GM18505 (cell line): ENCODE results near the gene PNCK.

ENCODE experiments used
- ATAC-seq: cut with Tn5 transposase; IDR thresholded peaks from one replicate; pipeline ENCODE4 v1.9.1; 2021; ENCODE audit not compliant: unreplicated experiment
- POLR2A ChIP-seq: IDR thresholded peaks from 4 replicates; pipeline ENCODE4 v1.6.1; 2011; ENCODE audit warnings: borderline replicate concordance; ENCODE audit not compliant: insufficient read depth, insufficient read length; ENCODE audit errors: extremely low read depth

Gene PNCK

GRCh38 chrX:153634832-153635231 lies 38.8 kb downstream of the PNCK start:
- TF ChIP-seq POLR2A, result no peak
- no peak for ATAC-seq

- TF ChIP-seq POLR2A, result no peak
- ATAC-seq, result no peak
Observed at GRCh38 chrX:153634236-153634635, 39.4 kb downstream of the PNCK start.

- ATAC-seq, result no peak
- TF ChIP-seq POLR2A, result no peak
Observed at GRCh38 chrX:153633607-153634180, 39.9 kb downstream of the PNCK start.

GRCh38 chrX:153633048-153633447 lies 40.6 kb downstream of the PNCK start:
- ATAC-seq, result no peak
- TF ChIP-seq POLR2A, result no peak

GRCh38 chrX:153632595-153632946 lies 41.0 kb downstream of the PNCK start:
- no peak for TF ChIP-seq POLR2A
- ATAC-seq, result no peak

- ATAC-seq, result no peak
- no peak for TF ChIP-seq POLR2A
Observed at GRCh38 chrX:153631907-153632594, 41.6 kb downstream of the PNCK start.

- ATAC-seq, result no peak
- no peak for TF ChIP-seq POLR2A
Observed at GRCh38 chrX:153631346-153631745, 42.3 kb downstream of the PNCK start.

- TF ChIP-seq POLR2A, result no peak
- no peak for ATAC-seq
Observed at GRCh38 chrX:153628665-153629064, 44.9 kb downstream of the PNCK start.

GRCh38 chrX:153628129-153628528 lies 45.5 kb downstream of the PNCK start:
- TF ChIP-seq POLR2A, result no peak
- ATAC-seq, result no peak

GRCh38 chrX:153627675-153628111 lies 45.9 kb downstream of the PNCK start:
- no peak for ATAC-seq
- no peak for TF ChIP-seq POLR2A

GRCh38 chrX:153626863-153627674 lies 46.5 kb downstream of the PNCK start:
- no peak for ATAC-seq
- TF ChIP-seq POLR2A, result no peak

- no peak for ATAC-seq
- TF ChIP-seq POLR2A, result no peak
Observed at GRCh38 chrX:153626025-153626633, 47.5 kb downstream of the PNCK start.

GRCh38 chrX:153625271-153626024 lies 48.2 kb downstream of the PNCK start:
- no peak for TF ChIP-seq POLR2A
- ATAC-seq, result no peak
